ENCODE data around the gene LYZL1.

DNA sequence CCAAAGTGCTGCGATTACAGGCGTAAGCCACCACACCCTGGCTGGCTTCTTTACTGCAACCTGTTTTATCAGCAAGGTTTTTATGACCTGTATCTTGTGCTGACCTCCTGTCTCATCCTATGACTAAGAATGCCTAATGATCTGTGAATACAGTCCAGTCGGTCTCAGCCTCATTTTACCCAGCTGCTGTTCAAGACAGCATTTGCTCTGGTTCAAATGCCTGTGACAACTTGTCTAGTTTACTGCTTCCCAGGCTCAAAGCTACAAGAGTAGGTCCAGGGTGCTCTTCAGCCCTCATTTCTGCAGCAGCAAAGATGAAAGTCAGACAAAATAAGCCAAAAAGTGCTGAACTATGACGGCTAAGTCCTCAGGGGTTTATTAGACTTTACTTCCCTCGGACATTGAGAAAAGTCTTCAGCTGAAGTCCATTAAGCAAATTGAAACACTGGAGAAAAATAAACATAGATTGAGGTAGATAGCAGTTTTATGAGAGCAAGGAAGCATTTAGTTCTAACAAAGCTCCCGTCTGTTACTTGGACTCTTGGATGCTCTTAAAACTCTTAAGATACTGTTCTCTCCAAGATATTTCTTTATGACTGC is 12.5 kb upstream of the LYZL1 start:
- TF ChIP-seq, protein P1, sequence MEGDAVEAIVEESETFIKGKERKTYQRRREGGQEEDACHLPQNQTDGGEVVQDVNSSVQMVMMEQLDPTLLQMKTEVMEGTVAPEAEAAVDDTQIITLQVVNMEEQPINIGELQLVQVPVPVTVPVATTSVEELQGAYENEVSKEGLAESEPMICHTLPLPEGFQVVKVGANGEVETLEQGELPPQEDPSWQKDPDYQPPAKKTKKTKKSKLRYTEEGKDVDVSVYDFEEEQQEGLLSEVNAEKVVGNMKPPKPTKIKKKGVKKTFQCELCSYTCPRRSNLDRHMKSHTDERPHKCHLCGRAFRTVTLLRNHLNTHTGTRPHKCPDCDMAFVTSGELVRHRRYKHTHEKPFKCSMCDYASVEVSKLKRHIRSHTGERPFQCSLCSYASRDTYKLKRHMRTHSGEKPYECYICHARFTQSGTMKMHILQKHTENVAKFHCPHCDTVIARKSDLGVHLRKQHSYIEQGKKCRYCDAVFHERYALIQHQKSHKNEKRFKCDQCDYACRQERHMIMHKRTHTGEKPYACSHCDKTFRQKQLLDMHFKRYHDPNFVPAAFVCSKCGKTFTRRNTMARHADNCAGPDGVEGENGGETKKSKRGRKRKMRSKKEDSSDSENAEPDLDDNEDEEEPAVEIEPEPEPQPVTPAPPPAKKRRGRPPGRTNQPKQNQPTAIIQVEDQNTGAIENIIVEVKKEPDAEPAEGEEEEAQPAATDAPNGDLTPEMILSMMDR (IDR thresholded peaks at IDR 0.05; ENCODE audit: poor library complexity, severe bottlenecking), result no peak
- TF ChIP-seq RAD21 (conservative IDR thresholded peaks at IDR 0.05), result no peak
- no peak for TF ChIP-seq EZH2 (IDR thresholded peaks at IDR 0.05; ENCODE audit: borderline replicate concordance, insufficient read depth, low read length, poor library complexity, severe bottlenecking)
- TF ChIP-seq, protein P2, sequence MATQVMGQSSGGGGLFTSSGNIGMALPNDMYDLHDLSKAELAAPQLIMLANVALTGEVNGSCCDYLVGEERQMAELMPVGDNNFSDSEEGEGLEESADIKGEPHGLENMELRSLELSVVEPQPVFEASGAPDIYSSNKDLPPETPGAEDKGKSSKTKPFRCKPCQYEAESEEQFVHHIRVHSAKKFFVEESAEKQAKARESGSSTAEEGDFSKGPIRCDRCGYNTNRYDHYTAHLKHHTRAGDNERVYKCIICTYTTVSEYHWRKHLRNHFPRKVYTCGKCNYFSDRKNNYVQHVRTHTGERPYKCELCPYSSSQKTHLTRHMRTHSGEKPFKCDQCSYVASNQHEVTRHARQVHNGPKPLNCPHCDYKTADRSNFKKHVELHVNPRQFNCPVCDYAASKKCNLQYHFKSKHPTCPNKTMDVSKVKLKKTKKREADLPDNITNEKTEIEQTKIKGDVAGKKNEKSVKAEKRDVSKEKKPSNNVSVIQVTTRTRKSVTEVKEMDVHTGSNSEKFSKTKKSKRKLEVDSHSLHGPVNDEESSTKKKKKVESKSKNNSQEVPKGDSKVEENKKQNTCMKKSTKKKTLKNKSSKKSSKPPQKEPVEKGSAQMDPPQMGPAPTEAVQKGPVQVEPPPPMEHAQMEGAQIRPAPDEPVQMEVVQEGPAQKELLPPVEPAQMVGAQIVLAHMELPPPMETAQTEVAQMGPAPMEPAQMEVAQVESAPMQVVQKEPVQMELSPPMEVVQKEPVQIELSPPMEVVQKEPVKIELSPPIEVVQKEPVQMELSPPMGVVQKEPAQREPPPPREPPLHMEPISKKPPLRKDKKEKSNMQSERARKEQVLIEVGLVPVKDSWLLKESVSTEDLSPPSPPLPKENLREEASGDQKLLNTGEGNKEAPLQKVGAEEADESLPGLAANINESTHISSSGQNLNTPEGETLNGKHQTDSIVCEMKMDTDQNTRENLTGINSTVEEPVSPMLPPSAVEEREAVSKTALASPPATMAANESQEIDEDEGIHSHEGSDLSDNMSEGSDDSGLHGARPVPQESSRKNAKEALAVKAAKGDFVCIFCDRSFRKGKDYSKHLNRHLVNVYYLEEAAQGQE (IDR thresholded peaks at IDR 0.05; ENCODE audit: borderline replicate concordance), result no peak
- TF ChIP-seq TAF1 (IDR thresholded peaks at IDR 0.05; ENCODE audit: low read depth), result no peak
